HG03039 (cell line): ENCODE data around the gene FAM184B.

Source experiments
- ATAC-seq: cut with Tn5 transposase; IDR thresholded peaks from one replicate; pipeline ENCODE4 v1.9.1; 2021; ENCODE audit warnings: mild to moderate bottlenecking, moderate library complexity; ENCODE audit not compliant: unreplicated experiment

Gene FAM184B

GRCh38 chr4:17778431-17778830 lies 3.0 kb downstream of the FAM184B start:
- ATAC-seq: no peak

GRCh38 chr4:17773135-17773698 lies 8.2 kb downstream of the FAM184B start:
- no peak for ATAC-seq

GRCh38 chr4:17771284-17771908 lies 10.0 kb downstream of the FAM184B start:
- ATAC-seq: no peak

- ATAC-seq: no peak
Measured at GRCh38 chr4:17770845-17771244, 10.6 kb downstream of the FAM184B start.

- ATAC-seq: no peak
Measured at GRCh38 chr4:17769406-17770174, 11.8 kb downstream of the FAM184B start.

- no peak for ATAC-seq
Measured at GRCh38 chr4:17766826-17767458, 14.5 kb downstream of the FAM184B start.

- ATAC-seq: no peak
Measured at GRCh38 chr4:17765514-17766286, 15.7 kb downstream of the FAM184B start.

GRCh38 chr4:17763931-17764330 lies 17.5 kb downstream of the FAM184B start:
- no peak for ATAC-seq

GRCh38 chr4:17763416-17763815 lies 18.0 kb downstream of the FAM184B start:
- ATAC-seq: no peak

GRCh38 chr4:17762726-17763125 lies 18.7 kb downstream of the FAM184B start:
- ATAC-seq: no peak

GRCh38 chr4:17761062-17761461 lies 20.4 kb downstream of the FAM184B start:
- ATAC-seq: no peak

- ATAC-seq: no peak
Measured at GRCh38 chr4:17760626-17761025, 20.8 kb downstream of the FAM184B start.

GRCh38 chr4:17758485-17758884 lies 22.9 kb downstream of the FAM184B start:
- ATAC-seq: no peak

- no peak for ATAC-seq
Measured at GRCh38 chr4:17757621-17758020, 23.8 kb downstream of the FAM184B start.

- no peak for ATAC-seq
Measured at GRCh38 chr4:17753646-17754045, 27.8 kb downstream of the FAM184B start.

- ATAC-seq: no peak
Measured at GRCh38 chr4:17740702-17741101, 40.7 kb downstream of the FAM184B start.

GRCh38 chr4:17736484-17736883 lies 44.9 kb downstream of the FAM184B start:
- no peak for ATAC-seq

- no peak for ATAC-seq
Measured at GRCh38 chr4:17726911-17727310, 54.5 kb downstream of the FAM184B start.

- ATAC-seq: no peak
Measured at GRCh38 chr4:17723648-17724047, 57.8 kb downstream of the FAM184B start.

GRCh38 chr4:17722356-17722700 lies 59.1 kb downstream of the FAM184B start:
- no peak for ATAC-seq
